GM10248 (cell line): ENCODE data around the gene SEMA4F.

Experiments used
- CTCF ChIA-PET: fragments of 300-600 bp; sonication (Branson Sonifier 250); formaldehyde crosslinking; extraction: SDS; loops from one replicate; lab custom pipeline; 2021; ENCODE audit warnings: antibody characterized with exemption; lab: Yijun Ruan, JAX
- POLR2A ChIA-PET: fragments of 350-650 bp; sonication (Branson Sonifier 250); formaldehyde crosslinking; extraction: SDS; loops from one replicate; lab custom pipeline; 2020; ENCODE audit warnings: antibody characterized with exemption; lab: Yijun Ruan, JAX
- DNase-seq: peaks from one replicate; pipeline ENCODE4 v3.0.0; 2012; ENCODE audit errors: extremely low spot score
- CTCF ChIP-seq: IDR thresholded peaks from 2 replicates; pipeline ENCODE4 v1.5.1; 2012; ENCODE audit warnings: mild to moderate bottlenecking, low read depth; ENCODE audit errors: extremely low read depth, missing control alignments, control extremely low read depth

SEMA4F gene

GRCh38 chr2:74653985-74654882 lies at the start of gene SEMA4F:
TSS of gene SEMA4F (plus strand) at chr2:74654247. CDS start at chr2:74654377, 130 bp downstream.
- no peak for TF ChIP-seq CTCF
- DNase-seq = peak; percentile 99
- CTCF ChIA-PET = interaction anchor here (1.0 to 1.6 kb wide), 4 partner anchors 11 to 223 kb away, joined by 3 to 4 read pairs (median 4); no protein-coding TSS in a partner anchor
- POLR2A ChIA-PET = interaction anchor here (0.5 kb wide), 1 partner anchor 100 kb away, joined by 8 read pairs; the partner anchor contains the start of gene LOXL3

- no peak for TF ChIP-seq CTCF
- no peak for DNase-seq
- ChIA-PET CTCF (no interaction called here), POLR2A (no interaction called here)
Measured at GRCh38 chr2:74606927-74607326, 47.1 kb upstream of the SEMA4F start.

- POLR2A ChIA-PET = no interaction called here
- no peak for DNase-seq
- CTCF ChIA-PET = interaction anchor here (1.1 to 3.7 kb wide), 4 partner anchors 14 to 32 kb away, joined by 3 to 16 read pairs (median 4); no protein-coding TSS in a partner anchor
- TF ChIP-seq CTCF = no peak
Measured at GRCh38 chr2:74617122-74617521, 36.9 kb upstream of the SEMA4F start.

GRCh38 chr2:74618410-74619083 lies 35.5 kb upstream of the SEMA4F start:
- no peak for TF ChIP-seq CTCF
- ChIA-PET POLR2A (no interaction called here), CTCF (interaction anchor here (0.8 to 3.7 kb wide), 4 partner anchors 16 to 31 kb away, joined by 3 to 16 read pairs (median 6); no protein-coding TSS in a partner anchor)
- no peak for DNase-seq

- POLR2A ChIA-PET = no interaction called here
Measured at GRCh38 chr2:74619651-74620297, 34.3 kb upstream of the SEMA4F start.

More at GRCh38 chr2:74619651-74620297, 34.3 kb upstream of the SEMA4F start:
- CTCF ChIA-PET = no interaction called here
- TF ChIP-seq CTCF = no peak
- DNase-seq = no peak
